ENCODE measurements around the gene MAP10.

Gene MAP10

DNA sequence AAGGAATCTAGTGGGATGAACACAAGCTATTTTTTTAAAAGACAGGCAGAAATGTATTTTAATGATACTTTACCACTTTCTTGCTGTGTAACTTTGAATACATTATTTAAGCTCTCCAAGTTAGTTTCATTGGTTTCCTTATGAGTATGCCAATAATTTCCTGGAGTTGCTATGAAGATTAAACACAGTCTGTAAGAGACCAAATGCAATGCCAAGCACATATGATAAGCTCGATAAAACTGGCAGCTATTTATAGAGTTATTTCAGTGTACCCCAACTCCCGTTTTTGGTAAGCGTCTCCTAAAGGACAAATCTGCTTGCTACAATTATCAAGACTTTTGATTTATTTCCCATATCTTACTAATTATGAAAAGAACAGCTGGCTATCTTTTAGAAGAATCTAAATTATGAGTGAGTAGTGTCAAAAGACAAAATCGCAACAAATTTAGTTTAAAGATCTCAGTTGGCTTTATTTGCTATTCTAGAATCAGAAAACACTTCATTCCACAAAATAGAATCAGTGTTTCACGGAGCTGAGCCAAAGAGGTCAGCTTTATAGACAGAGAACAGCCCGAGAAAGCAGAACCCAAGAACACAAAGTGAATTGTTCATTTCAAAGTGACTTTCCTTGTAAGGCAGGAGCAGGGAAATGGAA, 7.2 kb upstream of the MAP10 start:
- in situ Hi-C loops (cut with MboI; ENCODE audit: low sequenced_read_pairs), result no loop called here

DNA sequence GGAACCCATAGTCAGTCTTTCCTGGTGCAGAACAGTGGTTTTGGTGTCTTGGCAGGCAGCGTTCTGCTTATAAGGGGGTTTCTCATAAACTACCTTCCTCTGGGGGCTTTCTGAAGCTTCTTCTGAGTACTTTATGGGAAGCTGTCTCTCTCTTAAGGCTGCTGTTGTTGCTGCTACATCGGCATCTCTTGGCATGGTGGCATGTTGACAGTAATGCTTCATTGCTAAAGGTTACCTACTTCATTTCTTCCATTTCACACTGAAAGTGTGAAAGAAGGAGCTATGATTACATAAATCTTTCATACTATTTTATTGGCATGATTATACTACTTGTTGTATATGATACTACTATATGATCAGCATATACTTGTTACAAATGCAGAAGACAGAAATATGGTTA, 6.3 kb upstream of the MAP10 start:
- in situ Hi-C loops (cut with MboI; ENCODE audit: low sequenced_read_pairs), result no loop called here

DNA sequence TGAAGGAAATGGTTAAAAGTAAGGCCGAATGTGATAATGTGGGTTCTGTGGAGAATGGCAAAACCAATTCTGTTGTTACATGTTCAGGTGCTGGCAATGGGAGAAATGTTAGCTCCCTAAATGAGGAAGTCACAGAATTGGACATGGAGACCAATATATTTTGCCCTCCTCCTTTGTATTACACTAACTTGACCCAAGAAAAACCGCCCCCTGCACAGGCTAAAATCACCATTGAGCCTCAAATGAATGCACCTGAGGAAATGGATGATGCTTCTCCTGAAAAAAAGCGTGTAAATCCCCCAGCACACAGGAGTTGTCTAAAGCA, 932 bp downstream of the MAP10 start:
- in situ Hi-C loops (cut with MboI; ENCODE audit: low sequenced_read_pairs), result no loop called here

DNA sequence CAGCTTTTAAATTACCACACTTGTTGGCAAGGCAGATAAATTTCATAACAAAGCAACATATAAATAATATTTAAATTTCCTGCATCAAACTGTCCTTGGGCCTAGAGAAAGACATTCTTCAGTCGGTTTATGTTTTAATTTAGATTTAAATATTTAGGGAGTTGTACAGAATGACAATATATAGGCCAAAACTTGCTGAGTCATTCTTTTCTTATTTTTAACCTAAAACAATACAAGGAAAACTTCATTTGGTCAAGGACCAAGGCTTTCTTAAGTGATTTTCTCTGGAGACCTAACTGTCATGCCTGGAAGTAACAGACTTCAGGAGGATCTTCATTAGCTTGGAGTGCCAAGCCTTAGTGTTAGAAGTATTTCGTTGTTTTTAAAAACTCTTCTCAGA, 5.6 kb downstream of the MAP10 start:
- in situ Hi-C loops (cut with MboI; ENCODE audit: low sequenced_read_pairs), result no loop called here

DNA sequence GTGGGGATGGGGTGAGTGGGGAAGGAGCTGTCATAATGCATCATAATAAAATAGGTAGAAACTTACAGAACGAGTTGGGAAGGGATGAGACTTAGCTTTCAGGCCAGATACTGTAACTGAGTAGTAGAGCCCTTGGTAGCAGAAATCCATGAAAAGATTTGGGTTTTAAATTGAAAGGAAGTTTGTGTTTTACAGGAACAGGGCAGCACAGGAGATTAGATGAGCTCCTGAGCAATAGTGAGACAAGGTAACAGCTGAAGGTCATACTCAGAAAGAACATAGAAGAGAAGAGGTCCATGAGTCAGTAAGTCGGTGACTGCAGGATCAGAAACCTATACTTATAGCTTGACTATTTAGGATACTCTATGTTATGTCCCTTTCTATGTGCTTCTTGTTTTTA, 7.3 kb downstream of the MAP10 start:
- in situ Hi-C loops (cut with MboI; ENCODE audit: low sequenced_read_pairs), result no loop called here

DNA sequence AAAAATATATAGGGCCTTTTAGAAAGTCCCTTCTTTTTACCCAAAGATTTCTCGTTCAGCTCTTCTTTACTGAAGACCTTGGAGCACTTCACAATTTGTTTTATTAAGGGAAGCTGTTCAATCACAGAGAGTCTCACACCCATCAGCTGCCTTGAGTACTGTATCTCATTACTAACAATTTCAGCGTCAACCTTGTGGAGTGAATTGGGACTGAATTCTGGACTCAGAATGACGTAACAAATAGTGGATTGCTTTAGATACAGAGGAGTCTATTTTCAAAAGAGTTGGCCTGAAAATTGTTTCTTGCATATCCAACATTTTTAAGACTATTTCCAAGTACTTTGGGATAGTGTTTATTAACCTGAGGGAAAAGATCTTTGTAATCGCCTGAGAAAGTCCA, 7.9 kb downstream of the MAP10 start:
- in situ Hi-C loops (cut with MboI; ENCODE audit: low sequenced_read_pairs), result no loop called here

DNA sequence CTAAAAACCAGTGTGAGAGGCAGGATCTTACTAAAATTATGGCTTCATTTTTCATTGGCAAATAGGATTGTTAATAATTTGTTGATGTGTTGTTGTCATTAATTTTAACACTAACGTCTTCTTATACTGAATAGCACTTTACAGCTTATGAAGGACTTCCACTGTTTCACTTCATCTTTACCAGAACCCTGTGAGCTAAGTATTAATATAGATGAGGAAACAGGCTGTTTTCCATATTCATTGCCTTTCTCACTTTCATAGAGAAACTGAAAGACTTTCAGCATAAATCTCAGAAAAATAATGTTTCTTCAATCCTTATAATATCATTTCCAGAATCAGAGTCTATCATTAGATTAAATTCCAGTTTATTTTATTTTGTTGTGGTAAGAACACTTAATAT, 8.5 kb downstream of the MAP10 start:
- in situ Hi-C loops (cut with MboI; ENCODE audit: low sequenced_read_pairs), result no loop called here

DNA sequence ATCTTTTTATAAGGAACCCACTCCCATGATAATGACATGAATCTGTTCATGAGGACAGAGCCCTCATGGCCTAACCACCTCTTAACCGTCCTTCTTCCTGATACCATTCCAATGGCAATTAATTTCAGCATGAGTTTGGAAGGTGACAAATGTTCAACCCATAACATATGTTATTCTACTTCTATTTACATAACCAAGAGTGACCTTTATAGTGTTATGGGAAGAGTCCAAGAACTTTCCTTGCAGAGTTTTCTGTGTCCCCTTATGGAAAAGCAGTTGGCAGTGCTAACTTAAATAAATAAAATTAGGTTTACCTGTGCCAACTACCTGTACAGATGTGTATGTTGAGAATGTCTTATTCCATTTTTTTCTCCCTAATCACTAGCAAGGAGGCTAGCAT, 11.1 kb downstream of the MAP10 start:
- in situ Hi-C loops (cut with MboI; ENCODE audit: low sequenced_read_pairs), result no loop called here

DNA sequence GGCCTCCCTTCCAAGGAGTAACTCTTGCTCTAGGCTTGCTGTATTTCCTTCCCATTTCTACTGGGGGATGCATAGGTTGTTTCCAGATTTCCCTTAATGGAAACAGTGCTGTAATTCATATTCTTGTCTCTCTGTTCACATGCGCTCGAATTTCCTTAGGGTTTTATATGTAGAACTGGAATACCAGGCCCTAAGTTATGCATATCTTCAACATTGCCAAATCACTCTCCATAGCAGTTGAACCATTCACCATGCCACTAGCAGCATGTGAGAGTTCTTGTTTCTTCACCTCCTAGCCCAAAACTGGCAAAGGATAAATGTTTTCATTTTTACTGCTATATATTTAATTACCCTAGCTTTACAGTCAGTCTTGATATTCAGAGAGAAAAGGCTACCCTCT, 12.8 kb downstream of the MAP10 start:
- in situ Hi-C loops (cut with MboI; ENCODE audit: low sequenced_read_pairs), result no loop called here

DNA sequence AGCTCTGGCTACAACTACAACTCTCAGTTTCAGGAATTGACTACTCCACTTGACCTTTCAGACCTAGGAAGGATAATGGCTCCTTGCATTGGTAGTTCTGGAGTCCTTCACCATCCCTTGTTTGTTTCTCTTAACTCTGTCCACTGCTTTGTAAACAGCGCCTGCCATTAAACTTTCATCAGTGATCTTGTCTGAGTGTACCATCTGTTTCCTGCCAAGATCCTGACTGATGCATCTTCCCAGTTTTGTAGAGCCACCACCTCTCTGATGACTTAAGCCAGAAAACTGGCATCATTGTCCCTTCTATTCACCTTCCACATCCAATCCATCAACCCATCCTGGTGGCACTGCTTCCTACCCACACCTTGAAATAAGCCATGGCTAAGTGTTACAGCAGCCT, 15.2 kb downstream of the MAP10 start:
- in situ Hi-C loops (cut with MboI; ENCODE audit: low sequenced_read_pairs), result no loop called here

DNA sequence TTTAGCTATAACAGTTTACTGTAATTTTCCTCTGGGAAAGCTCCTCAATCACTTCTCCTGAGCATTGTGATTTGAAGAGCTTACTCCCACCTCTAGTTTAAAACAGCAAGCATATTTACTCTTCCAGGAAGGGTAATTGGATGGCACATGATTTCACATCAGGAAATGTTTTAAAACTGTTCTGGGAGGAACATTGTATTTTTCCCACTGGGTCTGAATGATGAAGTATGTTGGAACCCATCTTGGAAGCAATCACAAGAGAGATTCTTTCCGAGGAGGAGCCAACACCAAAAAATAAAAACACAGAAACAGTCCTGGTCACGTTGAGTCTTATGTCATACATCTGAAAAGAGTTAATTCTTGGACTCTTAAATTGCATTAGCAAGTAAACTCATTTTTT, 17.3 kb downstream of the MAP10 start:
- in situ Hi-C loops (cut with MboI; ENCODE audit: low sequenced_read_pairs), result no loop called here

DNA sequence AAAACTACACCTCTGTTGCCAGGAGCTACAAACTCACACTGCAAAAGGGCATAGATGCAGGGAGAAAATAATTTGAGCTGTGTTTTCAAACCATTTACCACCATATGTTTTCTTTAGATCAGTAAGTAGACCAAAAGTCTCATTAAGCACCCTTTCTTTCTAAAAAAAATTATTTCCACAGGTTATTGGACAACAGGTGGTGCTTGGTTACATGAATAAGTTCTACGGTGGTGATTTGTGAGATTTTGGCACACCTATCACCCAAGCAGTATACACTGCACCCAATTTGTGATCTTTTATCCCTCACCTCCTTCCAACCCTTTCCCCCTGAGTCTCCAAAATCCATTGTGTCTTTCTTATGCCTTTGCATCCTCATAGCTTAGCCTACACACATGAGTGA, 21.1 kb downstream of the MAP10 start:
- in situ Hi-C loops (cut with MboI; ENCODE audit: low sequenced_read_pairs), result no loop called here

DNA sequence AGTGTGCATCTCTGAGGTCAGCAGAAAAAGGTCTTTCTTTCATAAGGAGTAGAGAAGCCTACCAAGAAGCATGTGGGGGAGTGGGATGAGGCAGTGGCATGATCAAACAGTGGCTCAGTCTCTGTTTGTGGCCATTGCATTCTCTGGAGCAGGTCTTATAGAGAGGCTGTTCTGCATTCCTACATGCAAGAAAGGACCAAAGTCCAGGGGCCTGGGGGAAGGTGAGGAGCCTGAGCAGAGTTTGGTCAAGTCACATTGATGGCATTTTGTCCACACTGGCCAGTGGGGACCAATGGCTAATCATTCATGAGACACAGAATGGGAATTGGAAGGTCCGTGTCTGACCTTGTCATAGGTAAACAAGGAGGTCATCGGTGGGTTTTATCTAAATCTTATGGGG, 25.4 kb downstream of the MAP10 start:
- in situ Hi-C loops (cut with MboI; ENCODE audit: low sequenced_read_pairs), result no loop called here

DNA sequence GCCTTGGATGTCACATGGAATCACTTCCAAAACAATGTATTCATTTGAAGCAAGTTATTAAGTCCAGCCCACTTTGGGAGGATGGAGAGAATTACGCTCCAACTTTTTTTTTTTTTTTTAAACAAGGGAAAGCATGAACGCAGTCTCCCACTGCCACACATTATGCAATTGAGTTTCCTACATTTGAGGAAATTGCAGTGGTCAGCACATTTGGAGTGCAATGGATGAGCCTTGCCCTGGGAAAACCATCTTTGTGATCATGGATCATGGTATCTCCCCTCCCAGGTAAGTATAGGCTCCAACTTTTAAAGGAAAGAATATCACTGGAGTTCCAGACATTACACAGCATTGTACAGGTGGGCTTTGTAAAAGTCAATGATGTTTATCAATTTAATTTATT, 26.7 kb downstream of the MAP10 start:
- in situ Hi-C loops (cut with MboI; ENCODE audit: low sequenced_read_pairs), result no loop called here

DNA sequence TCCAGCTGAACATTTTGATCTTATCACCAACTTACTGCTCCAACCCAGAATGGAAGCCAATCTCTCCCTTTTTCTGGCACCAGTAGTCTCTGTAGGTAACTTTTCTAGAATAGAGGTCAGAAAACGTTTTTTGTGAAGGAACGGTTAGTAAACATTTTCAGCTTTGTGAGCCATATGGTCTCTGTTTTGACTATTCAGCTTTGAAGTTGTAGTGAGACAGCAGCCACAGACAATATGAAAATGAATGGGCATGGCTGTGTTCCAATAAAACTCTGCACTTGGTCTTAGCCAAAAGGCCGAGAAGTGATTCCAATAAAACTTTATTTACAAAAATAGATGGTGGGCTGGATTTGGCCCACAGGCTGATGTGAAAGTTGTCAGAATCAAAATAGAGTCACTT, 28.9 kb downstream of the MAP10 start:
- in situ Hi-C loops (cut with MboI; ENCODE audit: low sequenced_read_pairs), result no loop called here

DNA sequence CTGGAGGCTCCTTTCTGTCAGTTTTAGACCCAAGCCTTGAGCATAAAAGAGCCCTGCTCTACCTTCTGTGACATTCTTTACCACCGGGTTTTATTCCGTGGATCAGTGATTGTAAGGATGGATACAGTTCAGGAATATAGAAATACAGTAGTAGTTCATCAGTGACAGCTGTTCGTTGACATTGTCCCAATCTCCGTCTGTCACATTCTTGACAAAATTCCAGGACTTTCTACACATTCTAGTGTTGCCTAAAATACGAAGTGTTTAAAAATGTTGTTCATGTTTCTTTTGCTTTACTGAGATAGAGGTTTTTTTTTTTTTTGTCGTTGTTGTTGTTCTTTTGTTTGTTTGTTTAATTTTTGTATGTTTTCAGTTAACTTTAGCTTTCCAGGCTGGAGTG, 29.9 kb downstream of the MAP10 start:
- in situ Hi-C loops (cut with MboI; ENCODE audit: low sequenced_read_pairs), result no loop called here

DNA sequence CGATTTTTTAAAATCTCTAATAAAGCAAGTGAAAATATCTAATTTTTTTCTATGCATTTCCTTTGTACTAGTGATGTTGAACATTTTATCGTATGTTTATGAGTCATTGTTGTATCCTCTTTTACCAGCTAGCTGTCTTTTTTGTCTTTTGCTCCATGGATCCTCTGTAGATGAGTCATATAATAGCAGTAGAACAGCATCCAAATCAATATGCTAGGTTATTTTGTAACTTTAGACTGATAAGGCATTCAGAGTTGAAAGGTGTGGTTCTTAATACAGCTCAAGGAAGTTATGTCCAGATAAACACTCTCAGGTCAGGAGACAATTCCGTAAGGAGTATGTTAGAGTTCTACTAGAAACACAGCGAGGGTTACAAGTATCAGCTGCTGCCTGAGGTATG, 31.9 kb downstream of the MAP10 start:
- in situ Hi-C loops (cut with MboI; ENCODE audit: low sequenced_read_pairs), result no loop called here

DNA sequence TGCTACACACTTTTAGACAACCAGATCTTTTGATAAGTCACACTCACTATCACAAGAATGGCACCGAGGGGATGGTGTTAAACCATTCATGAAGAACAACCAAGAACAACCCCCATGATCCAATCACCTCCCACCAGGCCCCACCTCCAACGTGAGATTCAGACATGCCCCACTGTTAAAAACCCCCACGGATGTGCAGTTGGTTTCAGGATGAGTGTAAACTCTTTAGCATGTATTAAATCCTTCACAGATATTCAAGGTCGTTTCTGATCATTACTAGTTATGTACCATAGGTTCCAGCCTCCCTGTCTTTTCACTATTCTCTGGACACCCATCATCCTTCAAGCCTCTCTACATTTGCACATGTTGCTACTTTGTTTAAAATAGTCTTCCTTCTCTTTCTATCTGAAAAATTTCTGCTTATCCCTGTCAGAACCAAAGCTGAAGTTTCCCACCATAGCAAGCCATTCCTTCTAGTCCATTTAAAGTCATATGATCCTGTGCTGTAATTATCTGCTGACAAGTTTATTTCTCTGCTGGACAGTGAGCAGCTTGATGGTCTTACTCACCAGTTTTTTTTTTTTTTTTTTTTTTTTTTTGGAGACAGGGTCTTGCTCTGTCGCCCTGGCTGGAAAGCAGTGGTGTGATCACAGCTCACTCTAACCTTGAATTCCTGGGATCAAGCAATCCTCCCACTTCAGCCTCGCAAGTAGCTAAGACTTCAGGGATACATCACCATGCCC, 36.8 kb downstream of the MAP10 start:
- in situ Hi-C loops (cut with MboI; ENCODE audit: low sequenced_read_pairs), result no loop called here

DNA sequence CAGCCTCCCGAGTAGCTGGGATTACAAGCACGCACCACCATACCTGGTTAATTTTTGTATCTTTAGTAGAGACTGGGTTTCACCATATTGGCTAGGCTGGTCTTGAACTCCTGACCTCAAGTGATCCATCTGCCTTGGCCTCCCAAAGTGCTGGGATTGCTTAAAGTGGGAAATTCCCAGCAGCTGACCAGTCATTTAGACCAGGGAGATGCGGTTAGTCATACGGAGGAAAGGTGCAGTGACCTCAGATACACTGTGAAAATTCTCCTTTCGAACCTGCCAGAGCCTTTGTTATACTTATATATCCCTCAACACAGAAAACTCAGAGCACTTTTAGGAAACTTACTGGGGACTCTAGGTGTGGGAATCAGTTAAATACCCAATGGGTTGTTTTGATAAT, 39.6 kb downstream of the MAP10 start:
- in situ Hi-C loops (cut with MboI; ENCODE audit: low sequenced_read_pairs), result no loop called here

DNA sequence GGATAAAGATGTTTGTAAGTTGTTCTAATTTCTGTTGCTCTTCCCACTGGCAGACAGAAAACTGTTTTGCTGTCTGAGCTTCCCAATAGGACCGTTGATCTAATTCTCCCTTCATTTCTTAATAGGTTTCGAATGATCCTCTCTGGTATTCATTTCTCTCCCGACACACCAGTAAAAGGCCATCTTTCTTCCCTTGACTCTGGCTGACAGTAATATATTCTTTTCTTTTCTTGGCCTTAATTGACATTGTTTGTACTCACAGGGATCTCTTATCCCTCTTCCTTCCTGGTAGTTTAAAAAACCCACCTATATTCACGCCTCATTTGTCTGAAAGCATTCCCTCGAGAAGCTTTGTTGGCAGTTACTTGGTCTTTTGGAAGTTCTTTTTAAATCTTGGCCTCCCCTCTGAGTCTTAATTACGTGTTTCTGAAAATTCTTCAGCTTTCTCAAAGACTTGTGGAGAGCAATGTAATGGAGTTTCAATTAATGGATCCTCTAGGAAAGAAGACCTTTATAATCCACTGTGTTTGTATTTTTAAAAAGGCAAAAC, 40.3 kb downstream of the MAP10 start:
- in situ Hi-C loops (cut with MboI; ENCODE audit: low sequenced_read_pairs), result no loop called here

DNA sequence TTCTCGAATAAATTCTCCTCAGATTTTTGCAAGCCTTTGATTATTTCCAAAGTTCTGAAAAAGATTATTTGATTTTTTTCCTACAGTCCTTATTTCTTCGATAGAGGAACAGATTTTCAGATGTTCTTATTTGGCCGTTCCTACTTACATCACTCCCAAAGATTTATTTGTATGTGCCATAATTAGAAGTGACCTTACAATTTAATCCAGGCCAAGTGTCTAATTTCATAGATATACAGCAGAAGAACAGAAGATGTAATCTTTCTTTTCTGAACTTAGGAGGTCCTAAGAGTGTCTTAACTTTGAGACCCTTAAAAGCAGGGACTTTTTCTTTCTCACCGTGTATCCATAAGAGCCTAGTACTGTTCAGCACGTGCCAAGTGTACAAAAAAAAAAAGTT, 46.3 kb downstream of the MAP10 start:
- in situ Hi-C loops (cut with MboI; ENCODE audit: low sequenced_read_pairs), result no loop called here

DNA sequence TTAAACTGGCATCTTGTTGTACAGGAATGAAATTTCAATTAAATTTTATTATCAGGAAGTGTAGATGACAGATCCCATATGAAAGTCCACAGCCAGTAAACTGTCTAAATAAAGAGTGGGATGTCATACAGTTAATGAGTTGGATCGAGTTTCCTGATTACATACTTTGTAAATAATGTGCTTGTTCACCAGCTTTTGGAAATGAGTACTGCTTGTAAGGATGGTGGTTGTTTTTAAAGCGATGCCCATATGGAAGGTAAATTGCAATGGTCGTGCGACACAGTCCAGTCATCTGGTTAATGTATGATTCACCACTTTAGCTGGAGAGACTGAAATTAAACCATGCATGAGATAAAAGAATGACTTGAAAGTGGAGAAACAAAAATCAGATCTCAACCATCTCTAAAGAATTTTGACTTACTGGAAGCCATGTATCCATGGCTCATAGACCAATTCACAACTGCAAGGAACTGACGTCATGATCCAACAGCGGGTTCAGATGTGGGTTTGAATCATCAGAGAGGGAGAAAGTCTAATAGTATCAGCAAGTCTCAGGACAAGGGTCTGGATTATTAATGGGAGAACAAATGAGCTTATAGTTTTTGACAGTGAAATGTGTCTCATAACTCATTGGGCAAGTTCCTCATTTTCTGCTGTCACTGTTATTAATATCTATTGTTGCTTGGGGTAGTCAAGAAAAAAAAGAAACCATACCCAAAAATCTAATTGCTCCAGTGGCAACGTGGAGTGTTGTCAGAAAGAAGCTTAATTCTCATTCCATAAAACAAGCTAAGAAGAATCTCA, 49.0 kb downstream of the MAP10 start:
- in situ Hi-C loops (cut with MboI; ENCODE audit: low sequenced_read_pairs), result no loop called here
